Measurements from ENCODE around the gene FNDC10.

DNA sequence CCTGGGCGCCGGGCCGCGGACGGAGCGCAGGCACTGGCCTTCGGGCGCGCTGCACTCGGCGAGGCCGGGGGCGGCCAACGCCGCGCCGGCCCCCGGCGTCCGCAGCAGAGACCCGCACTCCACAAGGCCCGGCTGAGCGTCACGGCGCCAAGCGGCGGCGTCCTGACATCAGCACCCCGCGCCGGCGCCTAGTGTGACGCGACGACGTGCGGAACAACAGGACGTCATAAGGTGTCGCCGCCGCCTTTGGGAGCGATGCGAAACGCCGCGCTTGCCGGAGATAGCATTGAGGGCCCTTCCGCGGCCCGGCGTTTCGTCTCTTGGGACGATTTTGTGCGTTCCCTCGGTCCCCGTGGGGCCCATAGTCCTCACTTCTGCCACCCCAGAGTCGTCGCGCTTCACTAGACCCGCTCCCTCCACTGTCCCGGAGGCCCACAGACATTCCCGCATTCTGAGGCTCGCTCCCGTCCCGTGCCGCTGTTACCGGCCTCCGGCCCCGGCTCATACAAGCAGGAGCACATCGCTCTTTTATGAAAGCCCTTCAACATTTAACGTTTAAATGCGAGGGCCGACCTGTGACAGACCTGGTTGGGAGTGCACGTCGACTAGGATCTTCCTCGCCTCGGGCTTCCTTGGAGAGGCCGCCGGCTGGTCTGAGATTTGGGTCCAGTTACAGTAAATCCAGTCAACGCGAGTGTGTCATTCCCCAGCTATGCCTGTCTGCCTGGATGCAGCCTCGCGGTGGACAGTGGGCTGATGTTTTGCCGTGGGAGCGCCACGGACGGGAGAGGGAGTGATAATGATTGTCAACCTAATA, 25.0 kb downstream of the FNDC10 start, which contains the start of gene SSU72:
- TF ChIP-seq, protein P1, sequence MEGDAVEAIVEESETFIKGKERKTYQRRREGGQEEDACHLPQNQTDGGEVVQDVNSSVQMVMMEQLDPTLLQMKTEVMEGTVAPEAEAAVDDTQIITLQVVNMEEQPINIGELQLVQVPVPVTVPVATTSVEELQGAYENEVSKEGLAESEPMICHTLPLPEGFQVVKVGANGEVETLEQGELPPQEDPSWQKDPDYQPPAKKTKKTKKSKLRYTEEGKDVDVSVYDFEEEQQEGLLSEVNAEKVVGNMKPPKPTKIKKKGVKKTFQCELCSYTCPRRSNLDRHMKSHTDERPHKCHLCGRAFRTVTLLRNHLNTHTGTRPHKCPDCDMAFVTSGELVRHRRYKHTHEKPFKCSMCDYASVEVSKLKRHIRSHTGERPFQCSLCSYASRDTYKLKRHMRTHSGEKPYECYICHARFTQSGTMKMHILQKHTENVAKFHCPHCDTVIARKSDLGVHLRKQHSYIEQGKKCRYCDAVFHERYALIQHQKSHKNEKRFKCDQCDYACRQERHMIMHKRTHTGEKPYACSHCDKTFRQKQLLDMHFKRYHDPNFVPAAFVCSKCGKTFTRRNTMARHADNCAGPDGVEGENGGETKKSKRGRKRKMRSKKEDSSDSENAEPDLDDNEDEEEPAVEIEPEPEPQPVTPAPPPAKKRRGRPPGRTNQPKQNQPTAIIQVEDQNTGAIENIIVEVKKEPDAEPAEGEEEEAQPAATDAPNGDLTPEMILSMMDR (IDR thresholded peaks at IDR 0.05): no peak
- TF ChIP-seq ZFX (IDR thresholded peaks at IDR 0.05; ENCODE audit: borderline replicate concordance): no peak

Data from 22Rv1 (cell line).